Hepatic stellate cell (primary cell): ENCODE results near the gene CYP2C19.
"Not testable (repeated sequence)": the region's sequence is repeated elsewhere in the genome, so short reads cannot be mapped to it uniquely, and the experiment has no call there.

Experiments
- DNase-seq: peaks from one replicate; pipeline ENCODE4 v3.0.0; 2011; ENCODE audit warnings: low spot score

The CYP2C19 gene

GRCh38 chr10:94879214-94879613, 116.7 kb downstream of the CYP2C19 start:
- no peak for DNase-seq

- DNase-seq: no peak
Measured at GRCh38 chr10:94889123-94889522, 126.6 kb downstream of the CYP2C19 start.

GRCh38 chr10:94890264-94891022, 128.0 kb downstream of the CYP2C19 start:
- DNase-seq: no peak

GRCh38 chr10:94898414-94898813, 135.9 kb downstream of the CYP2C19 start:
- DNase-seq: not testable (repeated sequence)

GRCh38 chr10:94902080-94902479, 139.6 kb downstream of the CYP2C19 start:
- no peak for DNase-seq

- DNase-seq: no peak
Measured at GRCh38 chr10:94902570-94902969, 140.1 kb downstream of the CYP2C19 start.
